ENCODE data around the gene GYPE. TPM values are rescaled to one million over a fixed set of nuclear protein-coding genes. Genes with fewer than 3 reads are reported as not detected.
"Not testable (repeated sequence)": the region's sequence is repeated elsewhere in the genome, so short reads cannot be mapped to it uniquely, and the experiment has no call there.

The GYPE gene
- total RNA-seq, 1 donor from 2014 or later, result not detected

- not testable (repeated sequence) for DNase-seq (ENCODE audit: low read depth)
Observed at GRCh38 chr4:143869925-143870324, 35.4 kb downstream of the GYPE start.

- not testable (repeated sequence) for DNase-seq (ENCODE audit: low read depth)
Observed at GRCh38 chr4:143862716-143863115, 42.6 kb downstream of the GYPE start.

- DNase-seq (ENCODE audit: low read depth), result peak; percentile 64
Observed at GRCh38 chr4:143858456-143858855, 46.9 kb downstream of the GYPE start.

GRCh38 chr4:143857391-143858336 lies 47.7 kb downstream of the GYPE start:
- not testable (repeated sequence) for DNase-seq (ENCODE audit: low read depth)

- DNase-seq (ENCODE audit: low read depth), result not testable (repeated sequence)
Observed at GRCh38 chr4:143856017-143856557, 49.3 kb downstream of the GYPE start.

- not testable (repeated sequence) for DNase-seq (ENCODE audit: low read depth)
Observed at GRCh38 chr4:143854645-143855044, 50.7 kb downstream of the GYPE start.

GRCh38 chr4:143849296-143849695 lies 56.1 kb downstream of the GYPE start:
- DNase-seq (ENCODE audit: low read depth), result not testable (repeated sequence)

GRCh38 chr4:143843506-143843832 lies 61.9 kb downstream of the GYPE start:
- not testable (repeated sequence) for DNase-seq (ENCODE audit: low read depth)

- not testable (repeated sequence) for DNase-seq (ENCODE audit: low read depth)
Observed at GRCh38 chr4:143842624-143843505, 62.5 kb downstream of the GYPE start.

- not testable (repeated sequence) for DNase-seq (ENCODE audit: low read depth)
Observed at GRCh38 chr4:143839413-143839812, 65.9 kb downstream of the GYPE start.

- not testable (repeated sequence) for DNase-seq (ENCODE audit: low read depth)
Observed at GRCh38 chr4:143834196-143834595, 71.2 kb downstream of the GYPE start.

GRCh38 chr4:143833676-143834075 lies 71.7 kb downstream of the GYPE start:
- DNase-seq (ENCODE audit: low read depth), result peak; percentile 54

GRCh38 chr4:143830576-143830975 lies 74.8 kb downstream of the GYPE start:
- DNase-seq (ENCODE audit: low read depth), result not testable (repeated sequence)

- DNase-seq (ENCODE audit: low read depth), result not testable (repeated sequence)
Observed at GRCh38 chr4:143829239-143829620, 76.1 kb downstream of the GYPE start.

Other genes starting within 250 kb of the GYPE start
- gene FREM3, start 204.9 kb downstream of the GYPE start, total RNA-seq, result not detected in 2 replicates
- not detected in 2 replicates for gene GYPB, start 113.8 kb upstream of the GYPE start, total RNA-seq
- not detected in 2 replicates for gene GYPA, start 235.2 kb upstream of the GYPE start, total RNA-seq

Data from renal cortical epithelial cell (primary cell).